ENCODE measurements around the gene AXIN1.
"Not testable (repeated sequence)": the region's sequence is repeated elsewhere in the genome, so short reads cannot be mapped to it uniquely, and the experiment has no call there.

The AXIN1 gene

DNA sequence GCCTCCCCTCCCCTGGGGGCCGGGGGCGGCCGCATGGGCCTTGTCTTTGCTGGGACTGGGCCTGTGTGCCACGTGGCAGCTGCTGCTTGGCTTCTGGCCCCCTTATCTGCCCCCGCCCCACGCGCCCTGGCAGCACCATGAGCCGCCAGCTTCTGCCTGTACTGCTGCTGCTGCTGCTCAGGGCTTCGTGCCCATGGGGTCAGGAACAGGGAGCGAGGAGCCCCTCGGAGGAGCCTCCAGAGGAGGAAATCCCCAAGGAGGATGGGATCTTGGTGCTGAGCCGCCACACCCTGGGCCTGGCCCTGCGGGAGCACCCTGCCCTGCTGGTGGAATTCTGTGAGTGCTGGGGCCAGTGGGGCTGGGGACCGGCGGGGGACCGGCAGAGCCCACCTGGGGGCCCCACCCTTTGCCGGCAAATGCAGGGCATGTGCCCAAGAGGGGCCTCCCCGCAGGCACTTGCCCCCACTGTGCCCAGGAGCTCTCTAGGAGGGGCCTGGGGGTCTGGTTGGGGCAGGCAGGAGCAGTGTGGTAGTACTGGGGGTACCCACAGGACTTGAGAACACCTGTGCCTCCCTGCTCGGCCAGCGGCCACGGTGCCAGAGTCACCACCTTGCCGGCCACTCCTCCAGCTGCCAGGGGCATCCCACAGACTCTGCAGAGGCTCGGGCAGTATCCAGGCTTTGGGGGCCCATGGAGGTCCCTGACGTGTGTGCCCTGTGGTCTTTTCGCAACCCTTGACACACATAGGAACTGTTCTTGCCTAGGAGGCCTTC is 69.3 kb downstream of the AXIN1 start, which contains the start of gene PDIA2:
TSS of gene PDIA2 (plus strand) at position 132 of the 773 bp plus-strand sequence. CDS start at position 138, 6 bp downstream.
- no peak for DNase-seq (ENCODE audit: low spot score)

DNA sequence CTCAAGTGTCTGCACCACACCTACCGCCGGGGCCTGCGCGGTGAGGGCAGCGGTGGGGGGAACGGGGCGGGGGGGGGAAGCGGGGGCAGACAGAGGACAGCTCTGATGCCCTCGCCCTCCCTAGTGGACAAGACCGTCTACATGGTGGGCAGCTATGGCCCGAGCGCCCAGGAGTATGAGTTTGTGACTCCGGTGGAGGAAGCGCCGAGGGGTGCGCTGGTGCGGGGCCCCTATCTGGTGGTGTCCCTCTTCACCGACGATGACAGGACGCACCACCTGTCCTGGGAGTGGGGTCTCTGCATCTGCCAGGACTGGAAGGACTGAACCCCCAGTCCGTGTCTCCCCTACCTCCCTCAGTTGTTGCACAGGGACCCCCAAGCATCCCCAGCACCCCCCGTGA is 70.0 kb downstream of the AXIN1 start:
- no peak for DNase-seq (ENCODE audit: low spot score)

DNA sequence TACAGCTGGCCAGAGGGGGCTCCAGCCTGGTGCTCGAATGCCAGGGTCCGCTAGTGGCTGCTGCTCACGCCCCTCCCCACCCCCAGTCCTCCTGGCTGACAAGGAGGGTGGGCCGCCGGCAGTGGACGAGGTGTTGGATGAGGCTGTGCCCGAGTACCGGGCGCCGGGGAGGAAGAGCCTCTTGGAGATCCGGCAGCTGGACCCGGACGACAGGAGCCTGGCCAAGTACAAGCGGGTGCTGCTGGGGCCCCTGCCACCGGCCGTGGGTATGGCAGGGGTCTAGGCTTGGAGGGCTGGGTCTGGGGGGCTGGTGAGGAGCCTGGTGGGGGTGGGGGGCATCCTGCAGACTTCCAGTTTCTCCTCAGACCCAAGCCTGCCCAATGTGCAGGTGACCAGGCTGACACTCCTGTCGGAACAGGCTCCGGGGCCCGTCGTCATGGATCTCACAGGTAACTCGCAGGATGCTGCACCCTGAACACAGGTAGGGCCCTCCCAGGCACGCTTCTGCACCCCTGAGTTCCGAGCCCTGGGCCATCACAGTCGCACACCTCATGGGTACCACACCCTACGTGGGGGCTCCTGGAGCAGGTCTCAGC is 70.8 kb downstream of the AXIN1 start:
- DNase-seq (ENCODE audit: low spot score) = no peak

GRCh38 chr16:280991-281659 is 71.4 kb downstream of the AXIN1 start:
- no peak for DNase-seq (ENCODE audit: low spot score)

GRCh38 chr16:280552-280951 is 72.0 kb downstream of the AXIN1 start, which contains the start of gene ARHGDIG:
TSS of gene ARHGDIG (plus strand) at chr16:280591. CDS start at chr16:280681, 90 bp downstream.
- DNase-seq (ENCODE audit: low spot score) = peak; percentile 77

- no peak for DNase-seq (ENCODE audit: low spot score)
These were observed 72.5 kb downstream of the AXIN1 start for GRCh38 chr16:280005-280460.

GRCh38 chr16:279531-279930 is 73.0 kb downstream of the AXIN1 start:
- no peak for DNase-seq (ENCODE audit: low spot score)

GRCh38 chr16:278863-279366 is 73.6 kb downstream of the AXIN1 start:
- no peak for DNase-seq (ENCODE audit: low spot score)

- DNase-seq (ENCODE audit: low spot score) = no peak
These were observed 76.0 kb downstream of the AXIN1 start for GRCh38 chr16:276426-277077.

DNA sequence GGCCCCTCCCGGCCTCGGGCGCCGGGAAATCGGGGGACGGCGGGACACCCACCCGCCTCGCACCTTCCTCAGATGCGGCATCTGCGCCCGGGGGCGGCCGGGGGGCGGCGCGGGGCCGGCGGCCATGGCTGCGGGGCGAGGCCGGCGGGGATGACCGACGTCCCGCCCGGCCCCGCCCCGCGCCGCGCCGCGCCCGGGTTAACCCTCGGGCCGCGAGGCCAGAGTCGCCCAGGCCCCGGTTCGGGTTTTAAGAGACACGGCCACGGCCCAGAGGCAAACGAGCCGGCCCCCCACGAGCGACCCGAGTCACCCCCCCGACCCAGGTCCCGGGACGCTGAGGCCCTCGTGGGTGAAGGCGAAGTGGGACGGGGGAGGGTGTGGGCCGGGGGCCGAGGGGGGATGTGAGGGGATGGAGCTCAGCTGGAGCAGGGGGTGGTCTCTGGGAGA is 76.7 kb downstream of the AXIN1 start, which contains the start of gene RGS11:
TSS of gene RGS11 (minus strand) at position 159 of the 447 bp plus-strand sequence. CDS start at position 126, 33 bp downstream.
- peak; percentile 75 for DNase-seq (ENCODE audit: low spot score)

- peak; percentile 50 for DNase-seq (ENCODE audit: low spot score)
These were observed 77.4 kb downstream of the AXIN1 start for GRCh38 chr16:275041-275641.

GRCh38 chr16:273547-274421 is 78.7 kb downstream of the AXIN1 start:
- DNase-seq (ENCODE audit: low spot score) = no peak

DNA sequence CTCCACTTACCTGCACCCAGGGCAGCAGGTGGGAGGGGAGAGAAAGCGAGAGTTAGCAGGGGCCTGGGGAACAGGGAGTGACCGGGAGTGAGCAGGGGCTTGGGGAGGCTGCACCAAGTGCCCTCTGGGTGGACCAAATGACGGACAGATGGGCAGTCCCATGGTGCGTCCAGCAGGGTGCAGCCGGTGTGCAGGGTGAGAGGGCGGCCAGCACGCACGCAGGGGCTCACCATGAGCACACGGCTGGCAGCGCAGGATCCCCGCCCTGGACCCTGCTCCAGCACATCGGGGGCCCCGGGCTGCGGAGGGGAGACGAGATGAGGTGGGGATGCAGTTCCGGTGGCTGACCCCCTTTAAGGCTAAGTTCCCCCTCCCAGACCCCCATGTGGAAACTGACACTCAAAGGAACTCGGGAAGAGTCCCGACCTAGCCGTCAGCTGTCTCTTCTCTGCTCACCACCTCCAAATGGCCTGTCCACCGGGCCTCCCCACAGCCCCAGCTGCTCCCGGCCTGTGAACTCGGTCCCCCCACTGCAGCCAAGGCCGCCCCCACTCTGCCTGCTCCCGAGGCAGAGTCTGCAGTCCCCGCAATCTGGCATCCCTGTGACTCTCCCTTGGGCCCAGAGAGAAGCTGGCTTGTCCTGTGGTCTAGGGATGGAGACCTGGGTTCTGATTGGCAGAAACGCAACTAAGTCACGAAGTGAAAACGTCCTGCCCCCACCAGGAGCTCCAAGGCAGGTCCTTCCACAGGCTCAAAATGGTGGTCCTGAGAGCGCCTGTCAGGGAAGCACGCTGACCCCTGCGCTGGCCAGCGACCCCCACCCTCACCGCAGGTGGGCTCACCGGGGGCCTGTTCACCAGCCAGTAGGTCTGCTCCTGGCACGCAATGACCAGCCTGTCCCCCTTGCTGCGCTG is 79.6 kb downstream of the AXIN1 start:
- no peak for DNase-seq (ENCODE audit: low spot score)

DNA sequence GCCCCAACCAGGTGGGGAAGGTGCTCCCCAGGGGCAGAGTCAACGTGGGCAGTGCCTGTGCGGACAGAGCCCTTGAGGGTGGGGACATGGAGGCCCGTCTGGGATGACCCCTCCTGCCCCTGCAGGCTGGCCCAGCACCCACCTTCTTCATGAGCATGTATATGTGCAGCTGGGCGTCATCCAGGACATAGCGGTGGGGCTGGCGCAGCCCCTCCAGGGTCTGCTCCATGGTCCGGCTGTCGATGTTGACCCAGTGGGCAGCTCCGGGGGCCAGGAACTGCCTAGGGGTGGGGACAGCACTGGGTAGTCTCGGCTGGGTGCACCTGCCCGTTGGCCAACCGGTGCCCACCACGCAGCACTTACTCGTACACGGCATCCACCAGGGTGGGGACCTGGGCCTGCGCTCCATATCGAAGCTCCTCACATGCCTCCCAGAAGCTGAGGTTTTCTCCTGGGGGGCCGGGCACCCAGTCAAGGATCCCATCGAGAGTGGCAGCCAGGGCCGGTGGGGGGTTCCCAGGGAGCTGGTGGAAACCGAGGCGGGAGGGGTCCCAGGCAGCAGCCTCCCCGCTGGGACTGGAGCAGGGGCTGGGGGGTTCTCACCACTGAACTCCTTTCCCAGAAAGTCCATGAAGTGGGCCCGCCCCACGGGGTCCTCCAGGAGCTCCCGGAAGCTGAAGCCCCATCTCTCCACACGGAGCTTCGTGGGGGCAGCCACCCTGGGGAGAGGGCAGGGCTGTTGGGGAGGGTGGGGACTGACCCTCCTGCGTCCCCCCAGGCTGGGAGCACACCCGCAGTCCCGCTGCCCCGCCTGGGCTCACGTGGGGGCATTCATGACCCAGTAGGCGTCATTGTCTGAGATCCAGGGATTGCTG is 81.9 kb downstream of the AXIN1 start:
- no peak for DNase-seq (ENCODE audit: low spot score)

- DNase-seq (ENCODE audit: low spot score) = no peak
These were observed 83.3 kb downstream of the AXIN1 start for GRCh38 chr16:269061-269796.

DNA sequence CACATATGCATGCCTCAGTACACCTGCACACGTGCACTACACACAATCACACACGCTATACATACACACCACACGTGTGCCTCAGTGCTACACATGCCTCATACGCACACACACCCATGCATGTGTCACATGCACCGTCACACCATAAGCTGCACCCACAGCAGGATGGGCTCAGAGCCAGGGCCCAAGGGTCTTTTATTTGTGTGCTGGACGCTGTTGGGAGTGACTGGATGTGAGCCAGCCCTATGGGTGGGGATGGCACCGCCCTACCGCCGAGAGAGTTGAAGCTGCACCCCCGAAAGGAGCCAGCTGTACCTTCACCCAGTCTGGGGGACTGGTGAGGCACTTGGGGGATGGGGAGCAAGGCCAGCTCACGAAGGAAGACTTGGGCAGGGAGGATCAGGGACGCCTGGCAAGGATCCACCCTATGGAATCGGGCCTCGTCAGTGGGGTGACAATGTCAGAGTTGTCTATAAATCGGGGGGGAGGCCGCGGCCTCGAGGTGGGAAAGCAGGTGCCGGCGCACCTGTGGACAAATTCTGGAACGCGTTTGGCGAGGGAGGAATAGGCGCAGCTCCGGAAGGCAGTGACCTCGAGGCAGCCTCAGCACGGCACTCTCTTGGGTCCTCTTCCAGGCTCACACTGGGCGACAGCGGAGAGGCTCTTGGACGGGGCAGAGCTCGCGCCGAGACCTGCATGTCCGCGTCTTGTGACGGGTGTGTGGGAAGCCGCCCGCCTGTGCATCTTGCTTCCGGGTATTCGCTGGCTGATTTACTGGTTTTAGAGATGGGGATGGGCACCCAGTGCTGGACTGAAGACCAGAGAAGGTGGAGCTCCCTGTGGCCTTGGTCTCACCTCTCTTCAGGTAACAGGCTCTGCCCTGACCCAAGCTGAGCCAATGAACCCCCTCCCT is 84.1 kb downstream of the AXIN1 start:
- no peak for DNase-seq (ENCODE audit: low spot score)

DNA sequence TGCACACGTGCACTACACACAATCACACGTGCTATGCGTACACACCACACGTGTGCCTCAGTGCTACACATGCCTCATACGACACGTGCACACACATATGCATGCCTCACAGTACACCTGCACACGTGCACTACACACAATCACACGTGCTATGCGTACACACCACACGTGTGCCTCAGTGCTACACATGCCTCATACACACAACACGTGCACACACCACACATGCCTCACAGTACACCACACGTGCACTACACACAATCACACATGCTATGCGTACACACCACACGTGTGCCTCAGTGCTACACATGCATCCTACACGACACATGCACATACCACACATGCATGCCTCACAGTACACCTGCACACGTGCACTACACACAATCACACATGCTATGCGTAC is 85.0 kb downstream of the AXIN1 start:
- DNase-seq (ENCODE audit: low spot score) = not testable (repeated sequence)
